ENCODE data around the gene DCAF4.

The DCAF4 gene

DNA sequence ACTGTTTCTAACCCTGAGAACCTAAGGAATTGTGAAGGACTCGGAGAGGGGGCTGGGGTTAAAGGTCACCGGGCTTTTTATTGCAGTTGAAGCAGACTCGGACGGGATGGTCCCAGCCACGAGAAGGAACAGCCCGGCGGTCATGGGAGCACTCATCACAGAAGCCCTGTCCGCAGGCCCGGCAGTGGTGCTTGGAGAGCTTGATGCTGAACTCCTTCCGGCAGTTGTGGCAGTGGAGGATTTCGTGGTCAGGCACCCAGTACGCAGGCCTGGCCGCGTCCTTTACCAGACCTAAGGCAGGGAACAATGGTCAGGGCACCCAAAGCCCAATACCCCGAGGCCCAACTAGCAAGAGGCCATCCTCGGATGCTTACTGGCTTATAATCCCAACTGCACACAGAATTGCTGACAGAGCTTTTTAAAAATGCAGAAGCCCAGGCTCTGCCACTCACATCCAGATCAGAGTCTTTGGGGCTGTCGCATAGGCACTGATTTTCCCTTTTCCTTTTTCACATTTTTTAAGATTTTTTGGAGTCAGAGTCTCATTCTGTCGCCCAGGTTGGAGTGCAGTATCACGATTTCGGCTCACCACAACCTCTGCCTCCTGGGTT lies 44.7 kb downstream of the DCAF4 start:
- Histone ChIP-seq H3K27ac (ENCODE audit: poor library complexity, severe bottlenecking) (no peak overlapping the region), H3K4me3 (ENCODE audit: severe bottlenecking) (no peak overlapping the region), H3K9me3 (ENCODE audit: severe bottlenecking) (no peaks in the 10 kb centered on the region), H3K27me3 (ENCODE audit: insufficient read depth, poor library complexity, severe bottlenecking) (no peaks in the 10 kb centered on the region), H3K36me3 (ENCODE audit: low read depth) (peaks cover 21% of the 10 kb centered on the region), H3K4me1 (ENCODE audit: insufficient read depth, poor library complexity, severe bottlenecking) (no peaks in the 10 kb centered on the region)
- TF ChIP-seq, protein P1, sequence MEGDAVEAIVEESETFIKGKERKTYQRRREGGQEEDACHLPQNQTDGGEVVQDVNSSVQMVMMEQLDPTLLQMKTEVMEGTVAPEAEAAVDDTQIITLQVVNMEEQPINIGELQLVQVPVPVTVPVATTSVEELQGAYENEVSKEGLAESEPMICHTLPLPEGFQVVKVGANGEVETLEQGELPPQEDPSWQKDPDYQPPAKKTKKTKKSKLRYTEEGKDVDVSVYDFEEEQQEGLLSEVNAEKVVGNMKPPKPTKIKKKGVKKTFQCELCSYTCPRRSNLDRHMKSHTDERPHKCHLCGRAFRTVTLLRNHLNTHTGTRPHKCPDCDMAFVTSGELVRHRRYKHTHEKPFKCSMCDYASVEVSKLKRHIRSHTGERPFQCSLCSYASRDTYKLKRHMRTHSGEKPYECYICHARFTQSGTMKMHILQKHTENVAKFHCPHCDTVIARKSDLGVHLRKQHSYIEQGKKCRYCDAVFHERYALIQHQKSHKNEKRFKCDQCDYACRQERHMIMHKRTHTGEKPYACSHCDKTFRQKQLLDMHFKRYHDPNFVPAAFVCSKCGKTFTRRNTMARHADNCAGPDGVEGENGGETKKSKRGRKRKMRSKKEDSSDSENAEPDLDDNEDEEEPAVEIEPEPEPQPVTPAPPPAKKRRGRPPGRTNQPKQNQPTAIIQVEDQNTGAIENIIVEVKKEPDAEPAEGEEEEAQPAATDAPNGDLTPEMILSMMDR (IDR thresholded peaks at IDR 0.05; ENCODE audit: poor library complexity, severe bottlenecking), result no peak
- ATAC-seq (ENCODE audit: low read depth) (no peak), DNase-seq (ENCODE audit: low spot score) (no peak)

DNA sequence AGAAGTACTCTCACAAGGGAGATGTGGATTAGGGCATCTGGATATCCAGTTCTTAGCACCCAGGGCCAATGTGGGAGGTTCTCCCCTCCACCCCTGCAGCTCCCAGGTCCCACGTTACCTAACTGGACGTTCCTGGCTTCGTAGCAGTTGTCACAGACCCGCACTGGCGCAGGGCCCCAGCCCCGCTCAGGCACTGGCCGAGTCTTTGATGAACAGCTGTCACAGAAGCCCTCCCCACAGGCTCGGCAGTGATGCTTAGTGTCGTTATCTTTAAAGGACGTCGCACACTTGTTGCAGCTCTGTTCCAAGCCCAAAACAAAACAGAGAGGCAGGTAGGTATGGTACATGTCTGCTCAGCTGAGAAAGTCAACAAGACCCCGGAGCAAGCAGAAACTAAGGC lies 48.4 kb downstream of the DCAF4 start:
- DNase-seq (ENCODE audit: low spot score), result no peak
- peaks cover 35% of the 10 kb centered on the region for H3K36me3 ChIP-seq (ENCODE audit: low read depth)
- TF ChIP-seq, protein P1 (IDR thresholded peaks at IDR 0.05; ENCODE audit: poor library complexity, severe bottlenecking), result no peak
- H3K4me3 ChIP-seq (ENCODE audit: severe bottlenecking), result no peak overlapping the region
- ATAC-seq (ENCODE audit: low read depth), result no peak
- no peaks in the 10 kb centered on the region for H3K27me3 ChIP-seq (ENCODE audit: insufficient read depth, poor library complexity, severe bottlenecking)
- no peaks in the 10 kb centered on the region for H3K4me1 ChIP-seq (ENCODE audit: insufficient read depth, poor library complexity, severe bottlenecking)
- no peaks in the 10 kb centered on the region for H3K9me3 ChIP-seq (ENCODE audit: severe bottlenecking)
- no peak overlapping the region for H3K27ac ChIP-seq (ENCODE audit: poor library complexity, severe bottlenecking)

DNA sequence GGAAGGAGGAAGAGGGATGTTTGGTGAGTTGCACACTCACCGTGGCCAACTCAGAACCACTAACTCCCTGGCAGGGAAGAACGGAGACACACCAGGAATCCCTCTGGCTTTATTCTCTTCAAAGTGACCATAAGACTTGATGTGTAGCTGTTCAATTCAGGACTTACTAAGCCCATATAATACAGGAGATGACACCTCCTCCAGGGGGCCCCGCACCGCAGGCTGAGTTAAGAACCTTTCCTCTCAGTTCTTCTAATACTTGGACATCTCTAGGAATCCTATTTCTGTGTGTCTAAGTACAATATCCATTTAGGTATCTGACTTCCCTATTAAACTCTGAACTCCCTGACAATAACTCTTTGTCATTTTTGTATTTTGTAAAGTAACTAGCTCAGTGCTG lies 49.5 kb downstream of the DCAF4 start:
- TF ChIP-seq, protein P1 (IDR thresholded peaks at IDR 0.05; ENCODE audit: poor library complexity, severe bottlenecking), result peak; percentile 38
- Histone ChIP-seq H3K36me3 (ENCODE audit: low read depth) (peaks cover 37% of the 10 kb centered on the region), H3K4me1 (ENCODE audit: insufficient read depth, poor library complexity, severe bottlenecking) (no peaks in the 10 kb centered on the region), H3K27ac (ENCODE audit: poor library complexity, severe bottlenecking) (no peak overlapping the region), H3K4me3 (ENCODE audit: severe bottlenecking) (no peak overlapping the region), H3K27me3 (ENCODE audit: insufficient read depth, poor library complexity, severe bottlenecking) (no peaks in the 10 kb centered on the region), H3K9me3 (ENCODE audit: severe bottlenecking) (no peaks in the 10 kb centered on the region)
- ATAC-seq (ENCODE audit: low read depth) (no peak; the same call in 2 of the 3 replicates), DNase-seq (ENCODE audit: low spot score) (no peak)

DNA sequence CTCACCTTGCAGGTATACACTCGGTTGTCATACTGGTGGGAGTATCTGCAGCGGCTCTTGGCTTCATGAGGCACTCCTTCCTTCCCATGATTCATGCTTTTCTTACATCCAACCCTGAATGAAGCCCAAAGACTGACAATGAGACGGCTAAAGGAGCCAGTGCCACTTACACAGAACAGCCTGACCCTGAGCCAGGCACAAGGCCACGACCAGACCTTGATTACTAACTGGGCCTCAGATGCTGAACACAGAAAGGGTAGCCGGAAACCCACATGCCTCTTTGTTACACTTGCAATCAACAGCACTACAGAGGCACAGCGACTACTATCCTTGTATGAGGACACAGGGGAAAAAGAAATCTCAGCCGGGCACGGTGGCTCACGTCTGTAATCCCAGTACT lies 52.6 kb downstream of the DCAF4 start:
- no peak for ATAC-seq (ENCODE audit: low read depth)
- H3K4me3 ChIP-seq (ENCODE audit: severe bottlenecking), result no peak overlapping the region
- TF ChIP-seq, protein P1 (IDR thresholded peaks at IDR 0.05; ENCODE audit: poor library complexity, severe bottlenecking), result no peak
- DNase-seq (ENCODE audit: low spot score), result no peak
- no peaks in the 10 kb centered on the region for H3K27me3 ChIP-seq (ENCODE audit: insufficient read depth, poor library complexity, severe bottlenecking)
- no peak overlapping the region for H3K27ac ChIP-seq (ENCODE audit: poor library complexity, severe bottlenecking)
- no peaks in the 10 kb centered on the region for H3K9me3 ChIP-seq (ENCODE audit: severe bottlenecking)
- peaks cover 43% of the 10 kb centered on the region for H3K36me3 ChIP-seq (ENCODE audit: low read depth)
- no peaks in the 10 kb centered on the region for H3K4me1 ChIP-seq (ENCODE audit: insufficient read depth, poor library complexity, severe bottlenecking)

DNA sequence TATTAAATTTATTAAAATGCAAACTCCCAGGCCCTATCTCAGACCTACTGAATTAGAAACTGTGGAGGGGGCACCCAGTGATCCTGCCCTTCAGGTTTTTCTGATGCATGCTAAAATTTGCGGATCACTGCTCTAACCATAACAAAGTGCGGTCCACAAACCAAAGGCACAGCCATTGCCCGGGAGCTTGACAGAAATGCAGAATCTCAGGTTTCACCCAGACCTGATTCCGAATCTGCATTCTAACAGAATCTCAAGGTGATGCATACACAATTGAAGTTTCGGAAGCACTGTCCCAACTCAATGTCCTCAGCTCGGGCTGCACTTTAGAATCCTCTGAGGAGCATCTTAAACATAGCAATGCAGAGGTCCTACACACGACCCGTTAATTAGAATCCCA lies 54.6 kb downstream of the DCAF4 start:
- ATAC-seq (ENCODE audit: low read depth) (no peak), DNase-seq (ENCODE audit: low spot score) (no peak)
- no peak overlapping the region for H3K27ac ChIP-seq (ENCODE audit: poor library complexity, severe bottlenecking)
- TF ChIP-seq, protein P1 (IDR thresholded peaks at IDR 0.05; ENCODE audit: poor library complexity, severe bottlenecking), result no peak
- no peaks in the 10 kb centered on the region for H3K27me3 ChIP-seq (ENCODE audit: insufficient read depth, poor library complexity, severe bottlenecking)
- H3K9me3 ChIP-seq (ENCODE audit: severe bottlenecking), result no peaks in the 10 kb centered on the region
- no peak overlapping the region for H3K4me3 ChIP-seq (ENCODE audit: severe bottlenecking)
- peaks cover 29% of the 10 kb centered on the region for H3K36me3 ChIP-seq (ENCODE audit: low read depth)
- H3K4me1 ChIP-seq (ENCODE audit: insufficient read depth, poor library complexity, severe bottlenecking), result no peaks in the 10 kb centered on the region

Data from RWPE2 (cell line).